Stimulated activated CD8-positive, alpha-beta memory T cell treated with anti-CD3 and anti-CD28 coated beads, Interleukin-7, amount 100 ng/mL, for 24 hours (primary cell): ENCODE results near the gene ATRNL1.
"Not testable (repeated sequence)": the region's sequence is repeated elsewhere in the genome, so short reads cannot be mapped to it uniquely, and the experiment has no call there.

Experiments used
- DNase-seq: peaks from one replicate; pipeline ENCODE4 v3.0.0-alpha.2; 2020; ENCODE audit warnings: low read depth

Gene ATRNL1

DNA sequence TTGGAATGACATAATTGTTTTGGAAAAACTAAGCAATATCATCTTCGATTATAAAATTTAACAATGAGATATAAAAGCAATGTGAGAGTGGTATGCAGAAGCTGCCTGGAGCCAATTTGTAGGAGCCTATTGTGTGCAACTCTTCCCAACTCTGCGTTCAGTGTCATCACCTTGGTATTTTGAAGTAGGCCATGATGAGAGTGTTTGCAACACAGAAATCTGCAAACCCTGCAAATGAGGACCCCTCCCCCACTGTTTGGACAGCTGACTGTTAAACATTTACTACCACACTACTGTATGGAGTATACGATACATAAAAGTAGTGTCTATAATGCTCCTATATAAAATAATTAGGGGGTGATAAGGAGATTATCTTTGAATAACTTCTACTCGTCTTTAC is 531.3 kb downstream of the ATRNL1 start:
- DNase-seq: no peak

DNA sequence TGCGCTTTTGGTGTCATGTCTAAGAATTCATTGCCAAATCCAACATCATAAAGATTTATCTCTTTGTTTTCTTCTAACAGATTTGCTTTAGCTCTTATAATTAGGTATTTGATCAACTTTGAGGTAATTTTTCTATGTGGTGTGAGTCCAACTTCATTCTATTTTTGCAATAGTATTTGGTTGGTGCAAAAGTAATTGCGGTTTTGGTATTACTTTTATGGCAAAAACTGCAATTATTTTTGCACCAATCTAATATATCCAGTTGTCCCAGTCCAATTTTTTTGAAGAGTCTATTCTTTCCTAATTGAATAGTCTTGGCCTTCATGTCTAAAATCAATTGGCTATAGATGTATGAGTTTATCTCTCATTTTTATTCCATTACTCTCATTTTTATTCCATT is 535.5 kb downstream of the ATRNL1 start:
- no peak for DNase-seq

DNA sequence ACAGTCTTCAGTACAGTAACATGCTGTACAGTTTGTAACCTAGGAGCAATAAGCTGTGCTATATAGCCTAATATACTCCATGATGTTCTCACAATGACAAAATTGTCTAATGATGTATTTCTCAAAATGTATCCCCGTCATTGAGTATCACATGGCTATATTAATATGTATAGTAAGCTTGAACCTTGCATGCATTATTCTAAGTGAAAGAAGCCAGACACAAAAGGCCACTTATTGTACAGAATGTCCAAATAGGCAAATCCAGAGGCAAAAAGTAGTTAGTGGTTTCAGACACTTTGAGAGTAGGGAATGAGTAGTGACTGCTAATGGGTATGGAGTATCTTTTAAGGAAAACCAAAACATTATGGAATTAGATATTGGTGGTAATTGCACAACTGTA is 545.1 kb downstream of the ATRNL1 start:
- no peak for DNase-seq

DNA sequence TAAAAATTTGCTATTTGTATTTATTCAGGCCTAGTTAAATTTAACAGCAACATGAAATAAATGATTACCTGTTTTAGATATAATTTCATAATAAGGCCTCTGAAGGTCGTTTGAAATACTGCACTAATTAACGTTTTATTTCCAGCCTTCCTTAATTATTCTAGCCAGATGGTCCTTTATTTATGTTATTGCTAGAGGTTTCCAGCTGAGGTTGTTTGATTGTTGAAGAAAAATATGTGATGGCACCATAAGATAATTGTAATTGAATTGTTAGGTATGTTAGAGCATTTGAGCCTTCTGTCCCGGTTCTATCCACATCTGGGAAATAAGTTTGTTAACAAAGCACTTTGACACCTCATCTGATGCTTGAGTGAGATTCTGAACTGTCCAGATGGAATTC is 556.1 kb downstream of the ATRNL1 start:
- DNase-seq: no peak

DNA sequence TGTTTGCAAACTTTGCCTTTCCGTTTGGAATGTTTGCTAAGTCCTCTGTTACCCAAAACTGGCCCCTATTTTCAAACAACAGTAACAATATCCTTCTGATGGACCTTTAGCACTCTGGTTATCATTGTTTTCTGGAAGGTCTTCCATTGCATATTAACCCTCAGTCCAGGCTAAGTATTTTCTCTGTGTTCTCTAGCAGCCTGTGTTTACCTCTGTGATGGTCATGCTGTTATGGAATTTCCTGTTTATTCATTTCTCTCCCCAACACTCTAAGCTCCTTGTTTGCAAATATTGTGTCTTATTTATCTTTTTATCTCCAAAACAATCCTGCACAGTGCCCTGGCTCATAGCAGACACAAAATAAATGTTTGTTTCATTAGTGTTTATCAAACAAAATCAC is 560.3 kb downstream of the ATRNL1 start:
- no peak for DNase-seq

DNA sequence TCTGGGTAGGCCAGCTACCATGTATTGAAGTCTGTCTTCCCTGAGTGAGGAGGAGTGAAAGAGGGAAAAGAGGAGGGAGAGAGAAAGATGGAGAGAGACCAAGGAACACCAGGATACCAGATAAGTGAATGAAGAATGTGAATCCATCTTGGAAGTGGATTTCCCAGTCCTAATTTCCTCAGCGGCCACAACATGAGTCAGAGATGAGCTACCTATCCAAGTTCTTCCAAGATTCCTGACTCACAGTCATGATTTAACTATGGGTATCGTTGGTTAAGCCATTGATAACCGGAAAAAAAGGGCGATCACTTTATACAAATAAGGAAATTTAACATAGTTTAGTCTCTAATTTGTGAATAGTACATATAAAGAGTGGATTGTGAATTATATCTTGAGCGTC is 561.8 kb downstream of the ATRNL1 start:
- no peak for DNase-seq

DNA sequence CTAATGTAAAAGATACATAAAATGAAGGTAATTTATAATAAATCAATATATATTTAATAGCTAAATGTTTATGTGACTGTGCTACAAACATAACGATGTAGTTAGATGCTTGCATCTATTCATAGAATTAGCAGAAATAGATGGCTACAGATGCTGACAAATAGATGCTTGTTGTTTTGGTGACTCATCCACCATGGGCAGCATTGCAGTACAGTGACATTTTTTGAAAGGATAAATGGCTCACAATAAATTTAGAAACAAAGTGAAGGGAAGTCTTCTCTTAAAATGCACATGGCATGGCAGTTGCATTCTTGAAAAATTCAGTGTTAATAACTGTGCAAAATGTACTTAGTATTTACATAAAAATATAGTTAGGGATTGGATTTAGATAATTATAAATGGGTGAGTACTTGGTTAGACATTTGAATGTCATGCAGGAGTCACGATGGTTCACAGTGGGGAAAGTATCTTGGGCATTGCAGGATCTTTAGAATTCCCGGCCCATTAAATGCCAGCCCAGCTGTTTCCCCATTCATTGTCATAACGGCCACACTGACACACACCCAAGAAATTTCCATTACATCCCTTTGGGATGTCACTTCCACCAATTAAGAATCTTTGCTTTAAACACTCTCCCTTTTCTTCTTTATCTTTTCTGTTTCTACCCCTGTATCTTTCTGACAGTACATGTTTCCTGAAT is 564.1 kb downstream of the ATRNL1 start:
- no peak for DNase-seq

DNA sequence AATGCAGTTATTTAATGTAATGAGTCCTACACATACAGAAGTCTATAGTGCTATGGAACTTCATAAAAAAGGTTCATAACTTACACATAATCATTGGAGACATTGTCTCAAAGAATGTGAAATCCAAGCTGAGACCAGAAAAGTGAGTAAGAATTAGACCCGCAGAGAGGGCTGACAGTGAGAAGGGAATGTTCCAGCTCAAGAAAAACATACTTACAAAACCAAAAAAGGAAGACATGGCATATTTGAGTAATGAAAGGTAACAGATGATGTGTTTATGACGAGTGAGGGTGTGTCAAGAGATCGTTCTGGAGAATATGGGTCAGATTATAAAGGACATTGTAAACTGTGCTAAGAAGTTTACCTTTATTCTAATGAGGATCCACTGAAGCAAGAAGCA is 566.5 kb downstream of the ATRNL1 start:
- no peak for DNase-seq

DNA sequence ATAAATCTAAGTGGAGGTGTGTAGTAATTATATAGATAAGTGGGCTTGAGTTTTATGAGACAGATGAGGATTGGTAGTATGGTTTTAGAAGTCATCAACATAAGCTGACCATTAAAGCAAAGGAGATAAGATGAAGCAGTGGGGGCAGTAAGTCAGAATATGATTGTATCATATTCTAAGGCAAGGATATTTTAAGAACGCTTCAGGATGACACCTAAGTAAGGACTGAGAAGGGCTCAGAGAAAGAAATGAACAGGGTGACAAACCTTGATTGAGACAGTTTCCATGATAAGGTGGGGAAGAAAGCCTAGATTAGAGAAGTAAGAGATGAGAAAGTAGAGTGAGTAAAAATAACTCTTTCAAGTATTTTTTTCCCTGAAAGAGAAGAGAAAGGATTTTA is 567.2 kb downstream of the ATRNL1 start:
- no peak for DNase-seq

DNA sequence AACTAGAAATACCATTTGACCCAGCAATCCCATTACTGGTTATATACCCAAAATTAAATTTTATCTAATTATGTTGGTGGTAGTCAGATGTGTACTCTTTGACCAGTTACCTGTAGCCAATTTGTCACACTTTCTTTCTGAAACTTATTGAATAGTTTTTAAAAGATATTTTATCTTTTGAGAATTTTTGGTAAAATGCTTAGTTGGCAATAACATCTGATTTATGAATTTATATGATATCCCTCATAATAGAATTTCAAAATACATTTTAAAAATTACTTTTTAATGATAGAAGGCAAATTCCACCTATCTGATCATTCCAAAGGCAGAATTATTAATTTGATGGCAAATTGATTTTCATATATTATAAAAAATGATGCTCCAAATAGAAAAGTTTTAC is 569.3 kb downstream of the ATRNL1 start:
- no peak for DNase-seq

DNA sequence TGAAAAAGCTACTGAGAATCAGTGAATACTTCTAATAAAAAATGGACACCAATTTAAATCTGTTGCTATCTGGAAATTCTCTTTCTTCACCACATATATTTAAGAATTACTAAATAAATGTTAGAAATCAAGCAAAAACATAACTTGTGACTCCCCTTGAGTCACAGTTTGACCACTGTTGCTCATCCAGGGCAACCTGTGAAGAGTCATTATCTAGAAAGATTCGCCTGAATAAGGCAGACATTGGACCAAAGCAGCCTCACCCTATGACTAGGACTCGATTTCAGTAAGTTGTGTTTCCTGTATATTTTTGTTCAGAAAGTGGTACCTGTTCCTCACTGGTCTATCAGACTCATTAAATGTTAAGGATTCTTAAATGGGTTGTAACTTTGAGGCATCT is 572.4 kb downstream of the ATRNL1 start:
- DNase-seq: no peak

DNA sequence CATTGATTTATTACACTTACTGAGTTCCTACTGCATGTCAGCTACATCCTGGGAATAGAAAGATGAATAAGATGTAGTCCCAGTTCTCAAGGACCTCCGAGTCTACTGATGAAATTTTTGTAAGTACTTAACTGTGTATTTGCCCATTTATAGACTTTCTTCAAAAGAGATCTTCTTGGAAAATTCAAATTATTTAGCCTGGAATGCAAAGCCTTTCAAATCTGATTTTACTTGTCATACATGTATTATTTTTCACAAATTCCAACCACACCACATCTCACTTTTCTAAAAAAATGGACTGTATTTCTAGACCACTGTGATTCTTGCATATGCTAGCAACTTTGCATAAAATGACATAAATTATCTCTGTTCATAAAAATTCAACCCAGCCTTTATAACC is 581.3 kb downstream of the ATRNL1 start:
- no peak for DNase-seq

DNA sequence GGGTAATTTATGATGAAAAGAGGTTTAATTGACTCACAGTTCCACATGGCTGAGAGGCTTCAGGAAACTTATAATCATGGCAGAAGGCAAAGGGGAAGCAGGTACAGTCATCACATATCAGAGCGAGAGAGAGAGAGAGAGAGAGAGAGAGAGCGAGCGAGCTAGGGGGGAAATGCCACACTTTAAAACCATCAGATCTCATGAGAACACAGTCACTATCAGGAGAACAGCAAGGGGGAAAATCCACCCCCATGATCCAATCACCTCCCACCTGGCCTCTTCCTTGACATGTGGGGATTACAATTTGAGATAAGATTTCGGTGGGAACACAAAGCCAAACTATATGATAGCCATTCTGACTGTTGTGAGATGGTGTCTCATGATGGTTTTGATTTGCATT is 603.6 kb downstream of the ATRNL1 start:
- DNase-seq: no peak

DNA sequence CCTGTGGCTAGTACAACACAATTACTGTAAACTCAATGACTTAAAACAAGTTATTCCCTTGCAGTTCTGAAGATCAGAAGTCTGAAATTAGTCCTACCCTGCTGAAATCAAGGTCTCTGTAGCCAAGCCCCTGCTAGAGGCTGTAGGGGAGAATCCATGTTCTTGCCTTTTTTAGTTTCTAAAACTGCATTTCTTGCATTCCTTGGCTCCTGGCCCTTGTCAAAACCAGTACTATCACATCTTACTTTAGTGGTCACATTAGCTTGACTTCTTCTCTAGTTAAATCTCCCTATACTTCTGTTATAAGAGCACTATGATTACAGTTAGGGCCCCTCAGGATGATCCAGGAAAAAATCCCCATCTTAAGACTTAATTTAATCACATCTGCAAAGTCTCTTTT is 612.9 kb downstream of the ATRNL1 start:
- DNase-seq: no peak

DNA sequence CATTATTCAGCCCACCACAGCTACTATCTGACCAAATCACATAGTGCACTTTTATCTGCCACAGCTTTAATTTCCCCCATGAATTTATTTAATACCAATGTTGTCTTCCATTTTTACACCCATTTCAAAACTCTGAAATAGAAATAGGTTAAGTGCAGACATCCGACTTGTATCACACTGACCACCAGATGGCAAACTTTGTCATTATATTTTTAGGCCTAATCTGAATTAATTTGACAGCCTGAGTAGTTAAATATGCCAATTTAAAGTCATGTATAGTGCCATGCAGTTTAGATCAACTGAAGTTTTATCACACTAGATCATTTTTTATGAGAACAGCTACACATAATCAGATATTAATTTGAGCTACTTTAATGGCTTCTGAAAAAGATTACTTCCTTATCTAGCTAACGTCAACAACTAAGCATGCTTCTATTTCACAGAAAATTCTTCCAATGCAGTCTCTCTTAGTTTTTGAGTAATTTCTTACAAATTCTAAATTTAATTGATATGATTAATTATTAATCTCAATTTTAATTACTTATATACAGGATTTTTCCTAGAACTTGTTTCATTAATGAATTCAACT is 613.4 kb downstream of the ATRNL1 start:
- no peak for DNase-seq

DNA sequence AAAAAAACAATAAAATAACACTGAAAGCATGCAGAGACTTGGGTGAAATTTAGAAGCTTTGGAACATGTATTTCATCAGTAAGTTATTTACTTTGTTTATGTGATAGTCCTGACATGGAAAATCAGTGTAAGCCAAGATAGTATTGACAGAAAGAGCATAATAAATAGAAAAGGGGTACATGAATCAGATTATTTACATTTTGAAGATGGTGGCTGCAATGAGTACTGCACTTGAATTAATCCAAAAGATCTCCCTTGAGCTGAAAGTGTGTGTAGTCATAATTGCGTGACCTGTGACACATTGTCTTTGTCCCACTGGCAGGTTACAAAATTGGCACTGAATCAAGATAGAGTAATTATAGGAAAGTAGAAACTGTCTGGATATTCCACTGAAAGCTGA is 617.0 kb downstream of the ATRNL1 start:
- DNase-seq: no peak

DNA sequence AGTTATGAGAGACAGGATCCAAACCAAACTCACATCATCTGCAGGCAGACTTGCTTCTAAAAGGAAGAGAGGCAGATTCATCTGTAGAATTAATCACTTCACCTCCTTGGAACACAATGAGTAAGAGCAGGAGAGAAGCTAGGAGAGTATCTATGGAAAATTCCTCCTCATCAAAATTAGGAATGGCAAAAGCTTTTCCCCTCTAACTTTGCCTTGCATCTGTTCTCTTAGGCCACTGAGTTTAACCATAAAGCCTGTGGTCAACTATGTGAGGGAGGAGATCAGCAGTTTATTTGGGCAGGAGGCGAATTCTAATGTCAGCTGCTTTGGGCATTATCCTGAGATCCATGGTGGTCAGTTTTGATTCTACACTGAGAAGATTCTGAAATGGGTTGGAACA is 618.1 kb downstream of the ATRNL1 start:
- DNase-seq: no peak

DNA sequence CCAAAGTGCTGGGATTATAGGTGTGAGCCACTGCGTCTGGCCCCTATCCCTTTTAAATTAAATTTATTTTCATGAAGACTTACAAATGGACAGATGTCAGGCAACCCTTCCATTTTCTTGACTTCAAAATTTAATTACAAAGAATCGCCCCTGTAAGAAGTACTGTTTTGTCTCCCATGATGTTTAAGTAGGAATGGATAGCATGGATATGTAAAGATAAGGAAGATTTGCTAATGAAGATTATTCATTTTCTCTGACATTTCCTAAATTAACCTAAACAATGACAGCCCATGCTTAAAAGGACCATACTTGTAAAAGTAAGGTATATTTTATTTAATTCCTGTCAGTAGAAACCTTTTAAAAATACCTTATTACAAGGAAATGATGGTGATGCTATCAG is 627.0 kb downstream of the ATRNL1 start:
- DNase-seq: no peak

DNA sequence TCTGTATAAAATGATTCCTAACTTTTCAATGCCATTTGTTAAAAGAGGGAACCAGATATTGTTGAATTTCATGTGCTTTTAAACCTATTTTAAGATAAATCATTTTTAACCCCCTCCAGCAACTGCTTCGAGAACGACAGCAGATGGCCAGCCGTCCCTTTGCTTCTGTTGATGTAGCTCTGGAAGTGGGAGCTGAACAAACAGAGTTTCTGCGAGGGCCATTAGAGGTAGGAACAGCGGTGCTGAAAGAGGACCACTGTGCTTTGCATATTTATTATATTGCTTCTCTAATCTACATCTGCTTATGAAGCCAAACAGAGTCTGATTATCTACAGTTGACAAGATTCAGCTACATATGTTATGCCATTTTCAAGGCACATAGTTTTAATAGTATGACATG is 634.0 kb downstream of the ATRNL1 start:
- no peak for DNase-seq

DNA sequence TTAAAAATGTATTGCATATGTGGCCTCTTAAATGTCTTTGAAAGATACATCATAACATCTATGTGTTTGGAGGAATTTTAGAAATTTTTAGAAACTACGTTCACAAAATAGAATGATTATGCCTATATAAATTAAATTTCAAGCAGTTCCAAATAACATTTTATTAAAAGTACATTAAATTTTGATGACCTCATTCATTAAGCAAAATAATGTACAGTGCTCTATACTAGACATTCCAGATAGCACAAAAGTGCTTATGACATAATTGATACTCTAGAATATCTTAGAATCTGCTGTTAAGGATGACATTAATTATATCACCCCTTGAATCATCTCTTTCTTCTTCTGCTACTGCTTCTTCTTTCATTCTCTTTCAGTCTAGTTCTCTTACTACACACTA is 650.9 kb downstream of the ATRNL1 start:
- no peak for DNase-seq

DNA sequence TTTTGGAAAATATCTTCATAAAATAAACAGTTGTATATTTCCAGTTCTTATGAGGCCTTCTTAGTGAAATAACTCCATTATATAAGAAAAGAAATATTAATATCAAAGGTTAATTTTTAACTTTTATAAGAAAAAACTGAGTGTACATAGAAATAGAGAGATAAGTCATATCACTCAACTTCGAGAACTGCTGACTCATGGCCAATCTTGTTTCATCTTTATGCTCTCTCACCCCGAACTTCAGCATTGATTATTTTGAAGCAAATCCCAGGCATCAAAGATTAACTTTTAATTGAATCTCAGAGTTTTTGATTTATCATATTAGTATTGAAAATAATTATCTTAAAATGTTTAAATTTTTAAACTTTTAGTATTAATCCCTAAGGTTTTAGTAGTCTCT is 652.8 kb downstream of the ATRNL1 start:
- no peak for DNase-seq

DNA sequence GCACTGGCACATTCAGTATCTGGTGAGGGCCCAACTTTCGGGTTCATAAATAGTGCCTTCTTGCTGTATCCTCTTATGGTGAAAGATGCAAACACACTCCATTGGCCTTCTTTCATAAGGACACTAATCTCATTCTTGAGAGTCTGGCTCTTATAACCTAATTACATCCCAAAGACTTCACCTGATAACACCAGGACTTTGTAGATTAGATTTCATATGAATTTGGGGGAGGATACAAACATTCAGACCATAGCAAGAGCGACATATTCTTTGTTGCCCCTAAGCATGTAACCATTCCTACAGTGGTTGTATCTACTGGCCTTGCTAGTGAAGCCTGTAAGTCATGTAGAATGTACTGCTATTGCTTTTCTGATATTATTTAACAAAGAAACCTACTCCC is 654.6 kb downstream of the ATRNL1 start:
- no peak for DNase-seq

DNA sequence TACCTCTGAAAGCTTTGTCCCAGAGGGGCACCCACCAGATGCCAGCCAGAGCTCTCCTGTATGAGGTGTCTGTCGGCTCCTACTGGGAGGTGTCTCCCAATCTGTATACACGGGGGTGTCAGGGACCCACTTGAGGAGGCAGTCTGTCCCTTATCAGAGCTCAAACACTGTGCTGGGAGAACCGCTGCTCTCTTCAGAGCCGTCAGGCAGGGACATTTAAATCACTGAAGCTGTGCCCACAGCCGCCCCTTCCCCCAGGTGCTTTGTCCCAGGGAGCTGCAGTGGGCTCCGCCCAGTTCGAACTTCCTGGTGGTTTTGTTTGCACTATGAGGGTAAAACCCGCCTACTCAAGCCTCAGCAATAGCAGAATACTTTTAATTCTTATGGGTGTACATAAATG is 665.3 kb downstream of the ATRNL1 start:
- DNase-seq: not testable (repeated sequence)

DNA sequence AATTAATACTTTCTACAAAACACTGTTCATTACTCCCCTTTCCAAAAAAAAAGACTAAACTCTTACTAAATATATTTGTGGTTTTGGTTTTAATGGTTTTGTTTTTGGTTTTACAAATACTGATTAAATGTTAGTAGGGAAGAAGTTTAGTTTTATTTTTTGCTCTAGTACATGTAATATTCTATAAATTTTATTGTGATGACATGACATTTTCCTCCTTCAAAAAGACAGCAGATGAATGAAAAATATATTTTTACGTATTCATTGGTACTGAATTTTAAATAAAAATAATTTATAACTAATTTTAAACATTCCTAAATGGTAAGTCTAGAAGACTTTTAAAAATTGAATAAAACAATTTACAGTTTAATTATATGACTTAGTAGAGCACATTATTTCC is 667.0 kb downstream of the ATRNL1 start:
- no peak for DNase-seq
